Activated naive CD4-positive, alpha-beta T cell treated with anti-CD3 and anti-CD28 coated beads, Interleukin-2, amount 10 ng/mL, durations not matched to agents 7 days and 5 days (primary cell): ENCODE data around the gene OLFM1.

Source experiments
- CTCF ChIA-PET: fragments of 350-600 bp; sonication (Branson Sonifier 250); formaldehyde crosslinking; loops from one replicate; lab custom pipeline; 2021; ENCODE audit warnings: antibody characterized with exemption; lab: Charles Lee
- DNase-seq: peaks from one replicate; pipeline ENCODE4 v3.0.0-alpha.2; 2020
- H3K27ac Mint-ChIP-seq: one replicate; pipeline ENCODE4 v1.8.0; 2021; ENCODE audit warnings: mild to moderate bottlenecking, moderate library complexity, mixed read lengths
- H3K27me3 Mint-ChIP-seq: one replicate; pipeline ENCODE4 v1.8.0; 2021; ENCODE audit warnings: mild to moderate bottlenecking, mixed read lengths
- H3K36me3 Mint-ChIP-seq: one replicate; pipeline ENCODE4 v1.8.0; 2021; ENCODE audit warnings: mixed read lengths
- H3K4me1 Mint-ChIP-seq: one replicate; pipeline ENCODE4 v1.8.0; 2021; ENCODE audit warnings: mixed read lengths
- H3K4me3 Mint-ChIP-seq: one replicate; pipeline ENCODE4 v1.8.0; 2021; ENCODE audit warnings: mild to moderate bottlenecking, moderate library complexity, mixed read lengths
- H3K9me3 Mint-ChIP-seq: one replicate; pipeline ENCODE4 v1.8.0; 2021; ENCODE audit warnings: mixed read lengths

OLFM1 gene

DNA sequence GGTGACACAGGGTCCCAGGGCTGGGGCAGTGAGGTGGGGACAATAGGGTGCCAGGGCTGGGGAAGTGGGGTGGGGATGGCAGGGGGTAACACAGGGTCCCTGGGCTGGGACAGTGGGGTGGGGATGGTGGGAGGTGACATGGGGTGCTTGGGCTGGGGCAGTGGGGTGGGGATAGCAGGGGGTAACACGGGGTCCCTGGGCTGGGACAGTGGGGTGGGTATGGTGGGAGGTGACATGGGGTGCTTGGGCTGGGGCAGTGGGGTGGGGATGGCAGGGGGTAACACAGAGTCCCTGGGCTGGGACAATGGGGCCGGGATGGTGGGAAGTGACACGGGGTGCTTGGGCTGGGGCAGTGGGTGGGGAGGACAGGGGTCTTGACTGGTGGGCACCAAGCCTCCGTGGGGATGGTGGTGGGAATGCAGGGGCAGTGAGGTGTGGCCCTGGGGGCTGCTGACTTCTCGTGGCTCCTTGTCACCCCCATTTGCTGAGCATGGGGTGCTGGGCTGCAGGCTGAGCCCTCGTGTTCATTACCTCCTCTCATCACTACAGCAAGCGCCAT, 41.7 kb downstream of the OLFM1 start:
- Mint-ChIP-seq H3K9me3 (peaks cover 4% of the 10 kb centered on the region), H3K4me3 (no peak overlapping the region), H3K27me3 (no peaks in the 10 kb centered on the region), H3K27ac (no peak overlapping the region), H3K4me1 (peaks cover 5% of the 10 kb centered on the region), H3K36me3 (no peaks in the 10 kb centered on the region)
- CTCF ChIA-PET: no interaction called here
- DNase-seq: no peak

DNA sequence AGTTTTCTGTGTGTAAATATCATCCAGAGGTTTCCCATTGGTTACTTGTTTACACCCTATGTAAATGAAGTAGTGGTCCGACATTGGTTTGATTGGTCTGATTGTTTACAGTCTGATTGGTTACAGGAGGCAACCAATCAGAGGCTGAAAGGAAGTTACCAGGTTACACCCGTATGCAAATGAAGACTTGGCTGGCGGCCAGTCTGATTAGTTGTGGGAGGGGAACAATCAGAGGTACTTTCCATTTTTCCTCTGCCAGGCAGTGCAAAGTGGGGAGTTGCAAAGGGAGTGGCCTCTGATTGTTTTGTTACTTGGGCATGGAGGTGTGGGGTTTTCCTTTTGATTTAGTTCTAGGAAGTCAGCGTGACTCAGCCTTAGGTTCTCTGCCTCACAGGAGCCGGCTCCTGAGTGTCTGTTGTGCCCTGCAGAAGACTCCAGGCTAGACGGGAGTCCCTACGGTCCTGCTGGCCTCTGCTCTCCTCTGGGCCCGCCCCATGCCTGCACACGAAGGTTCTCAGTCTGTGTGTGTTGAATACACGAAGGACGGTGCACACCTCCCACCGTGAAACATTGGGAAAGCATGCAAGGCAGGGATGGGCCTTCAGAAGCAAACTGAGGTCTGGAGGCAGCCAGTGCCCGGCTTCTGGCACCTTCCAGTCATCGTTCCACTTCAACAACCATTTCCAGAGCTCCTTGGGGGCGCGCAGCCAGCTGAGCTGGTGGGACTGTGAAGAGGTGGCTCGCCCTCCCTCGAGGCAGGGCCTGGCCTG, 42.9 kb downstream of the OLFM1 start:
- H3K27ac Mint-ChIP-seq: no peak overlapping the region
- H3K36me3 Mint-ChIP-seq: no peaks in the 10 kb centered on the region
- no peak for DNase-seq
- no peaks in the 10 kb centered on the region for H3K27me3 Mint-ChIP-seq
- H3K4me1 Mint-ChIP-seq: peaks cover 5% of the 10 kb centered on the region
- no peak overlapping the region for H3K4me3 Mint-ChIP-seq
- H3K9me3 Mint-ChIP-seq: peaks cover 4% of the 10 kb centered on the region
- CTCF ChIA-PET: no interaction called here

DNA sequence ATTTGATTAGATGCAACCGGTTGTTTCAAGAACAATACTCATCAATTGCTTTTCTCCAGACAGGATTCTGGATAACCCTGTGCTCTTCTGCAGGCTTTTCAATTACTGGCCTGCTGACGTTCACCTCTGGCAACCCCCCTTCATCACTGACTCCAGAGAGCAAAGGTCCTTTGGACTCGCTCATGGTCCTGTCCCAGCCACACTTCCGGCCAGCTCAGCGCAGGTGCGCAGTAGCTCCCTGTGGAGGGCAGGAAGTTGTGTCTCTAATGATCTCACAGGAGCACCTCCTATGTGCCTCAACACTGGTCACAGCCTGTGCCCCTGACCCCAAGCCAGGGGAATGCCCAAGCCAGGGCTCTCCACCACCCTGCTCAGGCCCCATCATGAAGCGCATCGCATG, 44.0 kb downstream of the OLFM1 start:
- no peak overlapping the region for H3K27ac Mint-ChIP-seq

DNA sequence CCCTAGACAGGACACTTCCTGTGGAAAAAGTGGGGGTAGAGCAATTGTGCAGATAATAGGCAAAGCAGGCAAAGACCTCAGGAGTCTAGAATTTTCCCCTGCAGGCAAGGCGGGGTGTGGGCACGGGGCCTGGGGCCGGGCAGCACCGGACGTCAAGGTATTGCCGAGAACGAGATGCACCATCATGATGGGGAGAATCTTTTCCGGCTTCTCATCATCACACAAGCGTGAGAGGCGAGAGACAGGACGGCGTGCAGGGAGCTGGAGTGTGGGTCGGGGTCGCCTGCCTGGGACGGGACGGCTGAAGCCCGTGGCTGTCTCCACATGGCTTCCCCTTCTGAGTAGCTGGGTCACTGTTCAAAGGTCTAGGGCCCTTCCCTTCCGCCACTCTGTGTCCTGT, 44.5 kb downstream of the OLFM1 start:
- H3K27ac Mint-ChIP-seq: no peak overlapping the region
- H3K4me1 Mint-ChIP-seq: peaks cover 5% of the 10 kb centered on the region
- H3K4me3 Mint-ChIP-seq: no peak overlapping the region
- H3K27me3 Mint-ChIP-seq: no peaks in the 10 kb centered on the region
- CTCF ChIA-PET: interaction anchor here (0.6 kb wide), 1 partner anchor 1527 kb away, joined by 3 read pairs; no protein-coding TSS in a partner anchor
- peaks cover 4% of the 10 kb centered on the region for H3K9me3 Mint-ChIP-seq
- DNase-seq: no peak
- no peaks in the 10 kb centered on the region for H3K36me3 Mint-ChIP-seq

More for the DNA sequence above, 44.0 kb downstream of the OLFM1 start:
- Mint-ChIP-seq H3K27me3 (no peaks in the 10 kb centered on the region), H3K36me3 (no peaks in the 10 kb centered on the region), H3K9me3 (peaks cover 4% of the 10 kb centered on the region), H3K4me3 (no peak overlapping the region), H3K4me1 (peaks cover 5% of the 10 kb centered on the region)
- CTCF ChIA-PET: no interaction called here
- no peak for DNase-seq

DNA sequence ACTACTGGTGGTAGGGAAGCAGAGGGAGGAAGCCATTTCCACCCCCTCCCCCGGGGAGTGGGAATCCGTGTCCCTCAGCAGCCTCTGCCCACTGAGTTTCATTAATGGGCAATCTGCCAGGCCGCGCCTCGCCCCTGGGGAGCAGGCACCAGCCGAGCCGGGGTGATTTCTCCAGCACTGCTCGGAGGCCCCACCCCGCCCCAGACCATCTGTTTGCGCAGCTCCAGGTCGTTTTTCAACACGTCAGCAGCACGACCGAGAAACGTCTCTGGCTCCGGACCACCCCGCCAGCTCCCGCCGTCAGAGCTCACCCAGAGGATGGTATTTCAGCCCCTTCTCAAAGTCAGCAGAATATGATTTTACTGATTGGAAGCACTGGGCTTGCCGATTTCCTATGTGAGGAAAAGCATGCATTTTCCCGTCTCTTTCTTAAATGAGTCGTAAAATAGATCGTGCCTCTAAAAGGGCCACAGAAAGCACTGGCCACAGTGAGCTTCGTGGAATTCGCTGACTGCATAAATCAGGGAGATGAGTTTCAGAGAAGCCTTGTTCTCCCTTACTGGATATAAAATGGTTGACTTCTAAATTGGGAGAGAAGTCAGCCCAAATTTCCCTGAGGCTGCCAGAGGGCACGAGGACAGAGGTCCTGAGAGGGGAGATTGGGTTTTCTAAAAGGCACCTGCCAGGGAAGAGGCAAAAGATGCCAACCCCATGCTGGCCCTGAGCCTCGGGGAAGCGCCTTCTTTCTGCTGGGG, 47.0 kb downstream of the OLFM1 start:
- CTCF ChIA-PET: no interaction called here
- Mint-ChIP-seq H3K27me3 (no peaks in the 10 kb centered on the region), H3K9me3 (peaks cover 4% of the 10 kb centered on the region), H3K36me3 (no peaks in the 10 kb centered on the region), H3K4me3 (no peak overlapping the region), H3K27ac (no peak overlapping the region), H3K4me1 (peaks cover 5% of the 10 kb centered on the region)
- DNase-seq: no peak

DNA sequence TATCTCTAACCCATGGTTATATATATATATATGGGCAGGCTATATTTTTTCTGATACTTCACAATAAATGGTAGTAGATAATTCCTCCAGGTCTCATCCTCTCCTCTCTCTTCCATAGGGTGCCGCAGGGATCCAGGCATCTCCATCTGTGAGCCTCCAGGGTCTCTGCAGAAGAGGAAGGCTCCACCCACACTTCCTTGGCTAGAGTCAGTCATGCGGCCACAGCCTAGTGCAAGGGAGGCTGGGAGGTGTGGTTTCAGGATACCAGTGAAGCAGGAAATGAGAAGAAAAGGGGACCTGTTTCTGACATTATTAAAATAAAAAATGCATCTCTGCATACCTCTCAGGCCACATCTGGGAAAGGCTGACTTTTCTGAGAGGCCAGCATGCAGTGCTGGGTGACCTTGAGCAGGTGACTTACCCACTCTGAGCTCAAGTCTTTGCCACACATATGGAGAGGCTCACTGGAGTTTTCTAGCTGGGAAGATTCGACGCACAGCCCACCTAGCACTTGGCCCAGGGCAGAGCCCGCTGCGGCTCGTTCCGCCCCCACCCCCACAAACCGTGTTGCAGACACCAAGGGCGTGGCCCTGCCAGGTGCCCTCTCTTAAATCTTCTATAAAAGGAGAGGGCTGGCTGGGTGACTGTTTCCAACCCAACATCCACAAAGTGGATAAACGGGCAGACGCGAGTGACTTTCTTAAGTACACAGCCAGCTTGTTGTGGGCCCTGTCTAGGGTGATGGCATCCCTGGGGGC, 47.9 kb downstream of the OLFM1 start:
- CTCF ChIA-PET: no interaction called here
- no peak overlapping the region for H3K27ac Mint-ChIP-seq

DNA sequence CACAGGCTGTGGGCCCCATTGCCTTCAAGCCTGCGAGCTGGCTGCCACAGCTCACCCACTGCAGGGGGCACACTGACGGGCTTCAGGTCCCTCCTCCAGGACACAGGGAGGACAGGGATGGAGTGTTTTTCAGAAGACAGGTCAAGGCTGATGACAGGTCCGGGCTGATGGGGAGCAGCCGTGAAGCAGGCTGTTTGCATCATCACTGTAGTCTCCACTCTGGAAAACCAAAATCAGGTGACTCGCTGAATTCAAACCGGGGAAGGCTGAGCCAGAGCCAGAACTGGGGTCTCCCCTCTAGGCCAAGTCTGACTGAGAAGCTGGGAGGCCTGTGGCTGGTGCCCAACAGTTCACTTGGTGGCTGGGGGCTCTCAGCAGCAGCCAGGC, 48.5 kb downstream of the OLFM1 start:
- Mint-ChIP-seq H3K27ac (no peak overlapping the region), H3K4me3 (no peak overlapping the region), H3K36me3 (no peaks in the 10 kb centered on the region), H3K4me1 (no peaks in the 10 kb centered on the region), H3K27me3 (no peaks in the 10 kb centered on the region), H3K9me3 (peaks cover 1% of the 10 kb centered on the region)
- DNase-seq: no peak
- CTCF ChIA-PET: no interaction called here

More for the DNA sequence above, 47.9 kb downstream of the OLFM1 start:
- DNase-seq: no peak
- Mint-ChIP-seq H3K27me3 (no peaks in the 10 kb centered on the region), H3K4me3 (no peak overlapping the region), H3K9me3 (peaks cover 1% of the 10 kb centered on the region), H3K36me3 (no peaks in the 10 kb centered on the region), H3K4me1 (peaks cover under 1% of the 10 kb centered on the region)

DNA sequence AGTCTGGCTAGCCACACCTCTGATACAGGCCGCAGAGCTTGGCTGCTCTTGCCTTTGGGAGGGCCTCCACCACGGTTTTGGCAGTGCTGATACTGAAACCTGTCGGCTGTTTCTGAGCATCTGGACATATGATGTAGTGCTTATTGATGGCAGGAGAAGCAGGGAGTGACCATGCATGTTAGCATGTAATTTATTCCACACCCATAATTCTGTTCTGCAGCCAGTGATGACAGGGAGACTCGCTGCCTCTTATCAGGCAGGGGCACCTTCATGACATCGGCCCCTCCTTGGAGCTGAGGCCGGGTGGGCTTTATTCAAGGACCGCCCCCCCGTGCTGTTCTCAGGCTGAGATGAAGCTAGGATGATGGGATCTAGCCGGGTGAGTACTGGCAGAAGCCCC, 49.0 kb downstream of the OLFM1 start:
- Mint-ChIP-seq H3K9me3 (peaks cover 1% of the 10 kb centered on the region), H3K27me3 (no peaks in the 10 kb centered on the region), H3K36me3 (no peaks in the 10 kb centered on the region), H3K4me1 (no peaks in the 10 kb centered on the region), H3K27ac (no peak overlapping the region), H3K4me3 (no peak overlapping the region)
- DNase-seq: no peak
- CTCF ChIA-PET: no interaction called here

DNA sequence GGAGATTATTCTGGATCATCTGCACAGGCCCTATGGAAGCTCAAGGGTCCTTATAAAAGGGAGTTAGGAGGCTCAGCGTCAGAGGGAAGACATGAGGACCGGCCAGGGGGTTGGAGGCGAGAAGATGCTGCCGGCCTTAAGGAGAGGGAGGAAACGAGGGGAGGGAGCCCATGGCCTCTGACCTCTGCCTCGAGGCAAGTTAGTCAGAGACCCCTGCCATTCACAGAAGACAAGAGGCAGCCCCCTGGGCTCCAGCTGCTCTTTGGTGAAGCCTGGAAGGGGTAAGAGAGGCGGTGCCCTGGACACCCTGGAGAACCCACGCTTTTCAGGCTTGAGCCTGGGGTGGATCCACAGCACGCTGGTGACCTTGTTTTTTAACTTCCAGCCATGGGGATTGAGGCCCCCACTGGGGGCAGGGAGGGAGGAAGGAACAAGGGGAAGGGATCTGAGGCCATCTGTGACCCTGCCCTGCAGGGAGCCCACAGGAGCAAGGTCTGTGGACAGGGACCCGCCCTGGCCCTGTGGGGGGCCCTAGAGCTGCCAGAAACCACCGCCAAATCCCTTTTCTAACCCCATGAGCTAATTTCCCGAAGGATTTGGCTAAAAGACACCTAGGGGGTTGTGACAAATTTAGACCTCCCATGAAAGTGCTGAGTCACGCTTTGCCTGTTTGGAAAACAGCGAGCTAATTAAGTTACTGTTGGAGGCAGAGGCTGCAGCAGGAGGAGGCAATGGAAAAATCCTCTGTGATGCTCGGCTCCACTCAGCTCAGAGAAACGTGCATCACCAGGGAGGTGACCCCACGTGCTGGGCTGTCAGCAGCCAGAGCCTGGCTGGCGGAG, 49.7 kb downstream of the OLFM1 start:
- Mint-ChIP-seq H3K27me3 (no peaks in the 10 kb centered on the region), H3K9me3 (peaks cover 1% of the 10 kb centered on the region), H3K36me3 (no peaks in the 10 kb centered on the region), H3K27ac (no peak overlapping the region), H3K4me3 (no peak overlapping the region), H3K4me1 (no peaks in the 10 kb centered on the region)
- CTCF ChIA-PET: no interaction called here
- DNase-seq: no peak

DNA sequence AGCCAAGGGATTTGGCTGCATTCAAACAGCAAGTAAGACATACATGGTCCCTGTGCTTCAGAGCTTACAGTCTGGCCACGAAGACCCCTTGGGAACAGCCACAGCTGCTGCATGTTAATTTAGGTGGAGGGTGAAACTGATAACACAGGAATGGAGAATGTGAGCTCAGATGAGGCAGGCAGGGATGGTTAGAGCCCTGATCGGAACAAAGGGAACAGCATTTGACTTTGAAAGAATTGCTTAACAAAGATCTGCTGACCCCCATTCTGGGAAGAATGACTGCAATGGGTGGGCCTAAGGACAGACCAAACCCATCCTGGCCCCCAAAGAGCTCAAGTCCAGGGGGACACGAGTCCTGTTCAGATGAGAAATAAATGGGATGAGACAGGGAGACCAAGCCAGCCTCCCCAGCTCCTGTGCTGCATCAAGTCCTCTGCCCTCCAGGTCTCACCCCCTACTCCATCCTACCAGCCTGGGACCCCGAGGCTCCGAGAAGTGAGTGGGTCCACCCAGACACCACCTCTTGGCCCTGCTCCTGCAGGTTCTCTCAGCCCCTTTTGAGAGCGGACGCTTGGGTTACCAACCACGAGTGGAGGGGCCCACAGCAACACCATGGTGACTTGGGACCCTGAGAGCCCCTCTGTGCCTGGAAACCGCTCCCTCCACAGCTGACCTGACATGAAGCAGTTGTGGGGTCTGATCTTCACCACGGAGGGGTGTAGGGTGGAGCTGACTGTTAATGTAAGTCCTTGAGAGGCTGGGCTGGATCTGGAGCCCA, 50.8 kb downstream of the OLFM1 start:
- no peaks in the 10 kb centered on the region for H3K9me3 Mint-ChIP-seq
- no peaks in the 10 kb centered on the region for H3K36me3 Mint-ChIP-seq
- no peak overlapping the region for H3K27ac Mint-ChIP-seq
- no peak overlapping the region for H3K4me3 Mint-ChIP-seq
- DNase-seq: no peak
- CTCF ChIA-PET: no interaction called here
- no peaks in the 10 kb centered on the region for H3K27me3 Mint-ChIP-seq
- H3K4me1 Mint-ChIP-seq: no peaks in the 10 kb centered on the region

DNA sequence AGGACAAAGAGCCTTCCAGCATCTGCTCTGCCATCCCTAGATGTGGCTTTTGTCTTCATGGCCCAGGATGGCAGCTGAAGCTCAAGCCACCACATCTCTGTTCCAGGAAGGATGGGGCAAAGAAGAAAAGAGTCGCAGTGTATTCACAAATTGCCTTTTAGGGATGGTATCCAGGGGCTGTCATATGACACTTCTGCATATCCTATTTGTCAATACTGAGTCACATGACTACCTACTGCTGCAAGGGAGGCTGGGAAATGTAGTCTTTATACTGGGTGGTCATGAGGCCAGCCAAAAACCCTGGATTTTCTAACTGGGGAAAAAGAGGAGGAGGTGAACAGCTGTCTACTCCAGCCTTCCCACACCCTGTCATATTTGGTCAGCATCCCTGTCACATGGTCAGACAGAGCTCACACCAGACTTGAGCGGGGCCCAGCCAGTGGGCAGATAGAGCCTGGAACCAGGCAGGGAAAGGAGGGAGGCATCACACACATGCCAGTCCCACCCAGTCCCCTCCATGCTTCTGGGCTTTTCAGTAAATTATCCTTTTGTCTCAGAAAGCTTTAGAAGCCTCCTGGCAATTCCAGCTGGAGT, 52.0 kb downstream of the OLFM1 start:
- no peak overlapping the region for H3K27ac Mint-ChIP-seq
- H3K9me3 Mint-ChIP-seq: no peaks in the 10 kb centered on the region
- H3K36me3 Mint-ChIP-seq: no peaks in the 10 kb centered on the region
- no peaks in the 10 kb centered on the region for H3K4me1 Mint-ChIP-seq
- no peak overlapping the region for H3K4me3 Mint-ChIP-seq
- no peak for DNase-seq
- H3K27me3 Mint-ChIP-seq: no peaks in the 10 kb centered on the region
- CTCF ChIA-PET: no interaction called here

DNA sequence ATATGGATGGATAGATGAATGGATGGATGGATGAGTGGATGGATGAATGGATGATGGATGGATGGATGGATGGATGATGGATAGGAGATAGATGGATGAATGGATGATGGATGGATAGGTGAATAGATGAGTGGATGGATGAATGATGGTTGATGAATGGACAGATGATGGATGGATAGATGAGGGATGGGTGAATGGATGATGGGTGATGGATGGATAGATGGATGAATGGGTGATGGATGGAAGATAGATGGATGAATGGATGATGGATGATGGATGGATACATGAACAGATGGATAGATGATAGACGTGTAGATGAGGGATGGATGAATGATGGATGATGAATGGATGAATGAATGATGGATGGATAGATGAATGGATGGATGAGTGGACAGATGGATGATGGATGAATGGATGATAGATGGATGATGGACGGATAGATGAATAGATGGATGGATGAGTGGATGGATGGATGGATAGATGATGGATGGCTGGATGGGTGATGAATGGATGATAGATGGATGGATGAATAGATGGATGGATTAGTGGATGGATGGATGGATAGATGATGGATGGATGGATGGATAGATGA, 53.8 kb downstream of the OLFM1 start:
- CTCF ChIA-PET: no interaction called here
- no peaks in the 10 kb centered on the region for H3K9me3 Mint-ChIP-seq
- H3K4me1 Mint-ChIP-seq: no peaks in the 10 kb centered on the region
- H3K27ac Mint-ChIP-seq: no peak overlapping the region
- H3K27me3 Mint-ChIP-seq: no peaks in the 10 kb centered on the region
- no peak for DNase-seq
- no peaks in the 10 kb centered on the region for H3K36me3 Mint-ChIP-seq
- no peak overlapping the region for H3K4me3 Mint-ChIP-seq
